ENCODE results near the gene CARD16.
"Not testable (repeated sequence)": the region's sequence is repeated elsewhere in the genome, so short reads cannot be mapped to it uniquely, and the experiment has no call there.

Gene CARD16

GRCh38 chr11:105074166-105074530, 29.0 kb upstream of the CARD16 start:
- no peak for DNase-seq
- Histone ChIP-seq H3K4me3 (ENCODE audit: low read depth, low read length) (no peak overlapping the region), H3K27me3 (no peaks in the 10 kb centered on the region), H3K9me3 (no peaks in the 10 kb centered on the region), H3K4me1 (no peaks in the 10 kb centered on the region), H3K36me3 (no peaks in the 10 kb centered on the region)
- TF ChIP-seq, protein P1, sequence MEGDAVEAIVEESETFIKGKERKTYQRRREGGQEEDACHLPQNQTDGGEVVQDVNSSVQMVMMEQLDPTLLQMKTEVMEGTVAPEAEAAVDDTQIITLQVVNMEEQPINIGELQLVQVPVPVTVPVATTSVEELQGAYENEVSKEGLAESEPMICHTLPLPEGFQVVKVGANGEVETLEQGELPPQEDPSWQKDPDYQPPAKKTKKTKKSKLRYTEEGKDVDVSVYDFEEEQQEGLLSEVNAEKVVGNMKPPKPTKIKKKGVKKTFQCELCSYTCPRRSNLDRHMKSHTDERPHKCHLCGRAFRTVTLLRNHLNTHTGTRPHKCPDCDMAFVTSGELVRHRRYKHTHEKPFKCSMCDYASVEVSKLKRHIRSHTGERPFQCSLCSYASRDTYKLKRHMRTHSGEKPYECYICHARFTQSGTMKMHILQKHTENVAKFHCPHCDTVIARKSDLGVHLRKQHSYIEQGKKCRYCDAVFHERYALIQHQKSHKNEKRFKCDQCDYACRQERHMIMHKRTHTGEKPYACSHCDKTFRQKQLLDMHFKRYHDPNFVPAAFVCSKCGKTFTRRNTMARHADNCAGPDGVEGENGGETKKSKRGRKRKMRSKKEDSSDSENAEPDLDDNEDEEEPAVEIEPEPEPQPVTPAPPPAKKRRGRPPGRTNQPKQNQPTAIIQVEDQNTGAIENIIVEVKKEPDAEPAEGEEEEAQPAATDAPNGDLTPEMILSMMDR (IDR thresholded peaks at IDR 0.05; ENCODE audit: low read depth, low read length): no peak

DNA sequence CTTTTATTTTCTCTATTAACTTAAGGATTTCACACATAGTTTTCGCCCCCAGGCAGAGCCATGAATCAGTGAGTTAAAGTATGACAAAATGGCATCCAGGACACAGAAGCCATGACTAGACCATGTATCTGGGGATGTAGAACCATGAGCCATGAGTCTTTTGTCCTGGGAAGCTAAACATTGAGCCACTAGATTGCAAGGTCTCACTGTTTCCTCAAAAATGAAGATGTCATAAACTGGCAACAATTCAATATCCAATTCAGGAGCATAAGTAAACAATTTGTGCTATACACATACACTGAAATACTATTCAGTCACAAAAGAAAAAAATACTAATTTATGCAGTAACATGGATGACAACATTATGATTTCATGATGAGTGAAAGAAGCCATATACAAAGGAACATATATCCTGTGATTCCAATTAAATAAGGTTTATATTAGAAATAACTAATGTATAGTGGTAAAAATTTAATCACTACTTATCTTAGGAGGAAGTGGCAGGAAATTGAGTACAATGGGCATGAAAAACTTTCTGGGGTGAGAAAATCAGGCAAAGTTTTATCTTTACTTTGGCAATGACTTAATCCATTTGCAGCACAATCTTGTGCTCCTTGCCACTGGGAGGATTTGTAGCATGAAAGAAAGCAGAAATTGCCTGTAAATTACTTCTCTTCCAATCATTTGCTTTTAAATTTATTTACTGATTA, 28.5 kb upstream of the CARD16 start:
- no peaks in the 10 kb centered on the region for H3K9me3 ChIP-seq
- no peaks in the 10 kb centered on the region for H3K27me3 ChIP-seq
- no peak overlapping the region for H3K4me3 ChIP-seq (ENCODE audit: low read depth, low read length)
- TF ChIP-seq, protein P1 (IDR thresholded peaks at IDR 0.05; ENCODE audit: low read depth, low read length): no peak
- DNase-seq: no peak
- H3K4me1 ChIP-seq: no peaks in the 10 kb centered on the region
- H3K36me3 ChIP-seq: no peaks in the 10 kb centered on the region

DNA sequence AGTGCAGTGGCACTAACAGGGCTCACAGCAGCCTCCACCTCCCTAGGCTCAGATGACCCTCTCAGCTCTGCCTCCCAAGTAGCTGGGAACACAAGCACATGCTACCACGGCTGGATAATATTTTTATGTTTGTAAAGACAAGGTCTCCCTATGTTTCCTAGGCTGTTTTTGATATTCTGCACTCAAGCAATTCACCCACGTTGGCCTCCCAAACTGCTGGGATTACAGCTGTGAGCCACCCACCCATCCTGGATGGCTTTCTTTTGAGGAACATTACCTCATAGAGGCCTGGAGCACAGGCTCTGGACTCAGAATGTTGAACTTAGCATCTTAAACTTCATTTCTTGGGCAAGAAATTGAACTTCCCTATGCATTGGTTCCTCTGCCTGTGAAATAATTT, 26.9 kb upstream of the CARD16 start:
- not testable (repeated sequence) for H3K4me3 ChIP-seq (ENCODE audit: low read depth, low read length); H3K36me3 ChIP-seq; H3K4me1 ChIP-seq; H3K9me3 ChIP-seq; H3K27me3 ChIP-seq; DNase-seq

DNA sequence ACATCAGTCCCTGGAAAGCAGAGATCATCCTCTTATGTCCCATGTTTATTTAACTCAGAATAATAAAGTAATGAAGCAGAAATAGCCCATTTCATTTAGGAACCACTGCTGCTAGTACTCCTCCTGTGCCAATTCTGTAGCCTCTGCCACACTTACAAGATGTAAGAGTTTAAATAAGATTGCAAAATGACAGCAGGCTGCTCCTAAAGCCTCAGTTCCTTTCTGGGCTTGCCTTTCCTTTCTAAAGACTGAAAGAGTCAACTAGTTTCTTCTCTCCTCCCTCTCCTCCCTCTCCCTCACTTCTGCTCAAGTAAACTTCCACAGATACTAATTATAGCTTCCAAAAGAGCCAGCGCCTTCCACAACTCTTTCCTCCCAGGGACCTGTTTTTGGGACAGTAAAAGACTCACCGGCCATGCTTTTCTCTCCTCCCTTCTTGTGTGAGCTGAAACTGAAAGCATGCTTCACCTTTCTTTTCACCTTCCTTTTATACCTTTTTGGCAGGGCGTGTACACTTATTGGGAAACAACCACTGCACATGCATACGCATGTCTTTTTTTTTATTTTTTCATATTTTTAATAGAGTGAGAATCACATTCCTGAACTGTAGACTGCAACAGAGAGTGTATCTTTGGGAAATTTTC, 26.1 kb upstream of the CARD16 start:
- Histone ChIP-seq H3K4me3 (ENCODE audit: low read depth, low read length) (no peak overlapping the region), H3K27me3 (no peaks in the 10 kb centered on the region), H3K36me3 (no peaks in the 10 kb centered on the region), H3K4me1 (no peaks in the 10 kb centered on the region; the same call in 1 of the 2 replicates), H3K9me3 (no peaks in the 10 kb centered on the region; the same call in 1 of the 2 replicates)
- DNase-seq: no peak
- TF ChIP-seq, protein P1 (IDR thresholded peaks at IDR 0.05; ENCODE audit: low read depth, low read length): no peak

- Histone ChIP-seq H3K27me3 (no peaks in the 10 kb centered on the region), H3K9me3 (no peaks in the 10 kb centered on the region; the same call in 1 of the 2 replicates), H3K36me3 (no peaks in the 10 kb centered on the region), H3K4me3 (ENCODE audit: low read depth, low read length) (no peak overlapping the region), H3K4me1 (no peaks in the 10 kb centered on the region; the same call in 1 of the 2 replicates)
- no peak for DNase-seq
- TF ChIP-seq, protein P1 (IDR thresholded peaks at IDR 0.05; ENCODE audit: low read depth, low read length): no peak
Observed at GRCh38 chr11:105070306-105070705, 25.2 kb upstream of the CARD16 start.

GRCh38 chr11:105069749-105070148, 24.6 kb upstream of the CARD16 start:
- not testable (repeated sequence) for H3K36me3 ChIP-seq; DNase-seq; H3K4me1 ChIP-seq; H3K27me3 ChIP-seq; H3K9me3 ChIP-seq; H3K4me3 ChIP-seq (ENCODE audit: low read depth, low read length)

DNA sequence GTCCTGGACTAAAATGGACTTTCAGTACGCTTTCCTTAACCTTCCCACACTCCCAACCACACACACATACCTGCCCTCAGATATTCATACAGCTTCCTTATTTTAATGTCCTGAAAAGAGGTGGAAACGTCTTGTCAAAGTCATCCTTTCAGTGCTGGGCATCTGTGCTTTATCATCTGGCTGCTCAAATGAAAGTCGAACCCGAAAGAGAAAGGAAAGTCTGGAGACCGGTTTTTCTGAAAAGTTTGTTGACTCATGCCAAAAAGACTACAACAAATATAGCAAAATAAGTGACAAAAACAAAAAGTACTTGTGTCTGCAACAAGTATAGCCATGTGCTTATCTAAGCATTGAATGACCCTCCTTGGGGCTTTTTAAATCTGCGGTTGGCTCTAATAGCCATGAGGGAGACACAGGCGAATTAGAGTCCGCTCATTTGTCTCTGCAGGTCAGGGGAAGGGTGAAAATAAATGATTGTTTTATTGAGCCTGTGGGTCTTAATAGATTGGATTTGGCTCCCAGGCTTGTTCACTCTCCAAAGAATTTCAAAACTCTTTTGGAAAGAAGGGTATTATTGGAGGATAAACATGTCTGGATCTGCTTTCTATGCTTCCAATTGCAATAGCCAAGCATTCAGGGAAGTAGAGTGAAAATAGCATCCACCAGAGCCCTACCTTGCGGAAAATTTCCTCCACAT, 18.3 kb upstream of the CARD16 start:
- not testable (repeated sequence) for H3K4me3 ChIP-seq (ENCODE audit: low read depth, low read length); H3K36me3 ChIP-seq; H3K27me3 ChIP-seq; H3K4me1 ChIP-seq; H3K9me3 ChIP-seq; DNase-seq
